Right lobe of liver (tissue), 4 donors: Measurements from ENCODE around the gene COL9A1.

Experiments
- CTCF ChIP-seq, 4 donors: fragments of 200-600 bp in 3 of 4; fragments of 450-650 bp in 1 of 4; IDR thresholded peaks; one replicate each; pipeline versions ENCODE4 v1.5.1 to v1.8.0; 2016 to 2022; ENCODE audit warnings: antibody characterized with exemption in 4 of 4, mild to moderate bottlenecking in 2 of 4
- POLR2A ChIP-seq: fragments of 450-650 bp; IDR thresholded peaks from one replicate; pipeline ENCODE4 v1.6.1; 2017; ENCODE audit warnings: antibody characterized with exemption, mild to moderate bottlenecking
- donor health status: DM: no; HTN: no; CAD: no.
- donor health status: DM: no; HTN: no; CAD: no.
- donor health status: DM: no; HTN: yes; CAD: no.

GRCh38 chr6:70337743-70338105 lies 34.8 kb upstream of the COL9A1 start:
- no peak for TF ChIP-seq CTCF (IDR thresholded peaks at IDR 0.05)
- TF ChIP-seq POLR2A = no peak
